ENCODE data around the gene TENM3.

The TENM3 gene

GRCh38 chr4:182248295-182248694, 5.1 kb downstream of the TENM3 start:
- no peak for DNase-seq (ENCODE audit: extremely low spot score)
- POLR2A ChIA-PET: no interaction called here
- no peak for TF ChIP-seq CTCF (IDR thresholded peaks at IDR 0.05; ENCODE audit: control extremely low read depth, extremely low read depth, low read depth, missing control alignments)
- CTCF ChIA-PET: no interaction called here

GRCh38 chr4:182250446-182250845, 7.2 kb downstream of the TENM3 start:
- CTCF ChIA-PET: no interaction called here
- POLR2A ChIA-PET: no interaction called here
- no peak for DNase-seq (ENCODE audit: extremely low spot score)
- TF ChIP-seq CTCF (IDR thresholded peaks at IDR 0.05; ENCODE audit: control extremely low read depth, extremely low read depth, low read depth, missing control alignments): no peak

GRCh38 chr4:182251116-182251515, 7.9 kb downstream of the TENM3 start:
- DNase-seq (ENCODE audit: extremely low spot score): no peak
- TF ChIP-seq CTCF (IDR thresholded peaks at IDR 0.05; ENCODE audit: control extremely low read depth, extremely low read depth, low read depth, missing control alignments): no peak
- ChIA-PET POLR2A (no interaction called here), CTCF (no interaction called here)

- no peak for DNase-seq (ENCODE audit: extremely low spot score)
- TF ChIP-seq CTCF (IDR thresholded peaks at IDR 0.05; ENCODE audit: control extremely low read depth, extremely low read depth, low read depth, missing control alignments): no peak
- ChIA-PET CTCF (no interaction called here), POLR2A (no interaction called here)
Observed at GRCh38 chr4:182252220-182252619, 9.0 kb downstream of the TENM3 start.

GRCh38 chr4:182254026-182254780, 11.0 kb downstream of the TENM3 start:
- no peak for DNase-seq (ENCODE audit: extremely low spot score)
- TF ChIP-seq CTCF (IDR thresholded peaks at IDR 0.05; ENCODE audit: control extremely low read depth, extremely low read depth, low read depth, missing control alignments): no peak
- ChIA-PET CTCF (interaction anchor here (1.1 kb wide), 1 partner anchor 20 kb away, joined by 3 read pairs; no protein-coding TSS in a partner anchor), POLR2A (no interaction called here)

GRCh38 chr4:182255441-182256190, 12.4 kb downstream of the TENM3 start:
- ChIA-PET CTCF (interaction anchor here (1.1 kb wide), 1 partner anchor 19 kb away, joined by 3 read pairs; no protein-coding TSS in a partner anchor), POLR2A (no interaction called here)
- no peak for DNase-seq (ENCODE audit: extremely low spot score)
- TF ChIP-seq CTCF (IDR thresholded peaks at IDR 0.05; ENCODE audit: control extremely low read depth, extremely low read depth, low read depth, missing control alignments): no peak

Data from GM10248 (cell line).